HCT116 (cell line): Measurements from ENCODE around the gene DNAH9. TPM values are rescaled to one million over a fixed set of nuclear protein-coding genes. Genes with fewer than 3 reads are reported as not detected.

Experiments used
- ATAC-seq: fragments of 200-7000 bp; cut with Tn5 transposase; 2 replicates; pipeline ENCODE4 v1.9.1; 2020; ENCODE audit warnings: mild to moderate bottlenecking, moderate library complexity
- BruUV-seq: library from RNA; stranded (reverse); fragments of 400-500 nt; replicated peaks from 2 replicates; lab custom pipeline; 2021; lab: Mats Ljungman, UMichigan
- CTCF ChIA-PET: fragments of 300-600 bp; sonication (Branson Sonifier 250); formaldehyde crosslinking; loops from one replicate; lab custom pipeline; 2021; ENCODE audit warnings: antibody characterized with exemption; lab: Charles Lee
- POLR2A ChIA-PET: fragments of 300-600, 350-600 bp; sonication (Branson Sonifier 250); formaldehyde crosslinking; loops from one replicate; lab custom pipeline; 2021; ENCODE audit warnings: antibody characterized with exemption; lab: Charles Lee
- RAD21 ChIA-PET, 2 experiments: fragments of 300-600 bp; sonication (Branson Sonifier 250); formaldehyde crosslinking; loops; one replicate each; lab custom pipeline; 2023; ENCODE audit warnings: low total read pairs in 2 of 2; ENCODE audit not compliant: uncharacterized antibody in 2 of 2, unreplicated experiment in 2 of 2, low non-redundant PET in 1 of 2; lab: Charles Lee
- DNase-seq: peaks from one replicate; pipeline ENCODE4 v3.0.0-alpha.2; 2010; ENCODE audit warnings: low read depth, low spot score
- H2AFZ ChIP-seq: fragments of 200-600 bp; shearing (Covaris generic), sonication (generic); 2 replicates; pipeline ENCODE4 v1.6.1; 2017; ENCODE audit warnings: low read depth, mixed run types, mixed read lengths, antibody characterized with exemption, low read length; ENCODE audit not compliant: poor library complexity, severe bottlenecking
- H3K27ac ChIP-seq: 2 replicates; pipeline ENCODE4 v1.5.1; 2012; ENCODE audit warnings: low read depth, low read length
- H3K27me3 ChIP-seq: fragments of 200-600 bp; sonication (generic); 2 replicates; pipeline ENCODE4 v1.6.1; 2016; ENCODE audit warnings: mixed run types, low read length, mixed read lengths; ENCODE audit not compliant: insufficient read depth
- H3K36me3 ChIP-seq, 2 experiments: fragments of 200-500 bp in 1 of 2; fragments of 200-600 bp in 1 of 2; sonication (Bioruptor generic) in 1 of 2; sonication (generic) in 1 of 2; 2 replicates each; pipeline versions ENCODE4 v1.5.1 to v1.6.1; 2014 to 2016; ENCODE audit warnings: low read length in 2 of 2, inconsistent platforms in 1 of 2, mixed read lengths in 1 of 2, mixed run types in 1 of 2; ENCODE audit not compliant: insufficient read depth in 2 of 2, control insufficient read depth in 1 of 2
- H3K4me1 ChIP-seq, 2 experiments: fragments of 200-600 bp in 1 of 2; sonication (generic) in 1 of 2; 2 replicates each; pipeline versions ENCODE4 v1.5.1 to v1.6.1; 2012 to 2017; ENCODE audit warnings: low read length in 2 of 2, inconsistent platforms in 1 of 2, mild to moderate bottlenecking in 1 of 2, mixed read lengths in 1 of 2, mixed run types in 1 of 2, moderate library complexity in 1 of 2; ENCODE audit not compliant: insufficient read depth in 2 of 2, control insufficient read depth in 1 of 2
- H3K4me2 ChIP-seq: fragments of 200-600 bp; sonication (generic); 2 replicates; pipeline ENCODE4 v1.6.1; 2017; ENCODE audit warnings: mixed run types, low read length, mixed read lengths
- H3K4me3 ChIP-seq, 2 experiments: fragments of 200-600 bp in 1 of 2; sonication (generic) in 1 of 2; replicated peaks in 1 of 2; 2 replicates each; pipeline ENCODE4 v1.5.1; 2011 to 2016; ENCODE audit warnings: low read length in 2 of 2, control low read depth in 1 of 2, low read depth in 1 of 2, mild to moderate bottlenecking in 1 of 2, mixed read lengths in 1 of 2, mixed run types in 1 of 2
- H3K79me2 ChIP-seq: fragments of 200-600 bp; sonication (generic); 2 replicates; pipeline ENCODE4 v1.6.1; 2017; ENCODE audit warnings: mild to moderate bottlenecking, mixed run types, low read length, moderate library complexity, mixed read lengths; ENCODE audit not compliant: insufficient read depth
- H3K9ac ChIP-seq: fragments of 200-600 bp; sonication (generic); 2 replicates; pipeline ENCODE4 v1.6.1; 2016; ENCODE audit warnings: low read length, mixed read lengths
- H3K9me2 ChIP-seq: fragments of 200-600 bp; sonication (generic), shearing (Covaris generic); 2 replicates; pipeline ENCODE4 v1.6.1; 2017; ENCODE audit warnings: mixed run types, mild to moderate bottlenecking, moderate library complexity; ENCODE audit not compliant: insufficient read depth
- H3K9me3 ChIP-seq, 2 experiments: fragments of 200-500 bp in 1 of 2; fragments of 200-600 bp in 1 of 2; sonication (Bioruptor generic) in 1 of 2; sonication (generic) in 1 of 2; 2 replicates each; pipeline ENCODE4 v1.6.1; 2014 to 2017; ENCODE audit warnings: low read length in 2 of 2, mixed read lengths in 2 of 2, inconsistent platforms in 1 of 2, low read depth in 1 of 2, mild to moderate bottlenecking in 1 of 2, mixed run types in 1 of 2, moderate library complexity in 1 of 2; ENCODE audit not compliant: control insufficient read depth in 1 of 2, insufficient read depth in 1 of 2
- H4K20me1 ChIP-seq: fragments of 200-600 bp; sonication (generic), shearing (Covaris generic); 2 replicates; pipeline ENCODE4 v1.6.1; 2017; ENCODE audit warnings: mixed run types, mild to moderate bottlenecking, moderate library complexity; ENCODE audit not compliant: insufficient read depth
- CBX3 ChIP-seq: IDR thresholded peaks from 2 replicates; pipeline ENCODE4 v1.6.1; 2012; ENCODE audit warnings: low read depth
- EZH2 ChIP-seq: fragments of 200-600 bp; sonication (generic); IDR thresholded peaks from 2 replicates; pipeline ENCODE4 v1.6.1; 2017; ENCODE audit warnings: antibody characterized with exemption, mixed run types
- EZH2phosphoT487 ChIP-seq: fragments of 200-600 bp; IDR thresholded peaks from 2 replicates; pipeline ENCODE4 v1.6.1; 2018; ENCODE audit warnings: antibody characterized with exemption, borderline replicate concordance
- JUND ChIP-seq: IDR thresholded peaks from 2 replicates; pipeline ENCODE4 v1.6.1; 2012
- POLR2AphosphoS5 ChIP-seq: IDR thresholded peaks from 2 replicates; pipeline ENCODE4 v1.6.1; 2011; ENCODE audit warnings: mild to moderate bottlenecking, low read depth, low read length, moderate library complexity
- RAD21 ChIP-seq: IDR thresholded peaks from 2 replicates; pipeline ENCODE4 v1.6.1; 2012; ENCODE audit warnings: low read depth, mild to moderate bottlenecking
- SP1 ChIP-seq: IDR thresholded peaks from 2 replicates; pipeline ENCODE4 v1.6.1; 2012; ENCODE audit warnings: low read depth
- SRF ChIP-seq: IDR thresholded peaks from 2 replicates; pipeline ENCODE4 v1.6.1; 2012; ENCODE audit warnings: low read depth
- TCF7L2 ChIP-seq: IDR thresholded peaks from 2 replicates; pipeline ENCODE4 v1.7.0; 2011; ENCODE audit warnings: borderline replicate concordance, inconsistent platforms; ENCODE audit not compliant: insufficient read depth, insufficient read length; ENCODE audit errors: extremely low read depth
- YY1 ChIP-seq: IDR thresholded peaks from 2 replicates; pipeline ENCODE4 v1.6.1; 2011; ENCODE audit warnings: low read length, low read depth, moderate library complexity, mild to moderate bottlenecking; ENCODE audit not compliant: insufficient replicate concordance; ENCODE audit errors: extremely low read depth
- ZFX ChIP-seq: fragments of 450-650 bp; IDR thresholded peaks from 2 replicates; pipeline ENCODE4 v1.6.1; 2017
- intact Hi-C: fragments of 100-400 bp; cut with micrococcal nuclease; formaldehyde crosslinking; loops from 2 replicates; pipeline ENCODE4 v1.10.0; 2022
- total RNA-seq: library from RNA; stranded (reverse); gene quantifications from one replicate; pipeline ENCODE4 v1.2.1, GENCODE V29; 2021; ENCODE audit not compliant: unreplicated experiment
- TF ChIP-seq, protein P1 (sequence below): IDR thresholded peaks from 2 replicates; pipeline ENCODE4 v1.6.1; 2012
- TF ChIP-seq, protein P2 (sequence below): IDR thresholded peaks from 2 replicates; pipeline ENCODE4 v1.6.1; 2012
- TF ChIP-seq, protein P3 (sequence below): IDR thresholded peaks from 2 replicates; pipeline ENCODE4 v1.6.1; 2012; ENCODE audit warnings: low read depth
- TF ChIP-seq, protein P4 (sequence below), 3 experiments: fragments of 200-600 bp in 1 of 3; sonication (generic) in 1 of 3; IDR thresholded peaks in 2 of 3; conservative IDR thresholded peaks in 1 of 3; 2 replicates each; pipeline ENCODE4 v1.5.1; 2012 to 2017; ENCODE audit warnings: low read depth in 2 of 3, low read length in 2 of 3, antibody characterized with exemption in 1 of 3, borderline replicate concordance in 1 of 3, control low read depth in 1 of 3, mild to moderate bottlenecking in 1 of 3, mixed read lengths in 1 of 3, mixed run types in 1 of 3, moderate library complexity in 1 of 3; ENCODE audit not compliant: insufficient read depth in 1 of 3

Gene DNAH9
- total RNA-seq, 1 experiment from 2014 or later, result not detected

DNA sequence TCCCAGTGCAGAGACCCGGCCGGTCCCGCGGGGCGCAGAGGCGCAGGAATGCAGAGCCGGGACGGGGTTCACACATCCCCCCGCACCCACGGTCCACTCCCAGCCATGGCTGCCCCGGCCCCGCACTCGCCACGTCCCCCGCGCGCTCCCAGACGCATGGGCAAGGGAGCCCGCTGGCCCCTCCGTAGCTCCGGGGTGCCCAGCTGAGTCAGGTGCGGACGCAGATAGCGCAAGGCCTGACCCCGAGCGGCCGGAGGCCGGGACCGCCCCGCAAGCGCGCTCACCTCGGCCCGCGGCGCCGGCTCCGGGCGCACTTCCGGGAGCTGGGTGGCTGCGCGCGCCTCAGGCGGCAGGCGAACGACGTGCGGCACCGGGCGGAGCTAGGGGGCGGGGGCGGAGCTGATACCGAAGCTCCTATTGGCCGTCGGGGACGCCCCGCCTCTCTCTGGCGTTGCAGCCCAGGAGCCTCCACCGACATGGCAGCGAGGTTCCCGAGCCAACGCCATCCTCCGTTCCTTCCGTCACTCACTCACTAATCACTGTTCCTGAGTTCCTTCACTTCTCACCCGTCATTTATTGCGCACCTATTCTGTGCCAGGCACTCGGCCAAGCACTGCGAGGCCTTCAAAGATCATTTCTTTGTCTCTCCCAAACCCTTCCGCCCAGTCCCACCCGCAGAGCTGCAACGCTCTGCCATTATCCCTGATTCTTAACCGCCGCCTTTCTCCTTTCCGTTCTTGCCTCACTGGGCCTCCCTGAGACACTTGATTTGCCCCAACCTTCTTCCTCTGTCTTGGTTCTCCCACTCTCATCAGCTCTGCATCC is 399.1 kb downstream of the DNAH9 start, which contains the start of gene ZNF18 (continued):
- TF ChIP-seq, protein P1, sequence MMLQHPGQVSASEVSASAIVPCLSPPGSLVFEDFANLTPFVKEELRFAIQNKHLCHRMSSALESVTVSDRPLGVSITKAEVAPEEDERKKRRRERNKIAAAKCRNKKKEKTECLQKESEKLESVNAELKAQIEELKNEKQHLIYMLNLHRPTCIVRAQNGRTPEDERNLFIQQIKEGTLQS, result no peak
- TF ChIP-seq SP1 (peak; percentile 25; the same call in 1 of the 2 replicates), RAD21 (no peak), SRF (no peak; the same call in 1 of the 2 replicates)
- TF ChIP-seq, protein P2, sequence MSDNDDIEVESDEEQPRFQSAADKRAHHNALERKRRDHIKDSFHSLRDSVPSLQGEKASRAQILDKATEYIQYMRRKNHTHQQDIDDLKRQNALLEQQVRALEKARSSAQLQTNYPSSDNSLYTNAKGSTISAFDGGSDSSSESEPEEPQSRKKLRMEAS, result peak; percentile 46

DNA sequence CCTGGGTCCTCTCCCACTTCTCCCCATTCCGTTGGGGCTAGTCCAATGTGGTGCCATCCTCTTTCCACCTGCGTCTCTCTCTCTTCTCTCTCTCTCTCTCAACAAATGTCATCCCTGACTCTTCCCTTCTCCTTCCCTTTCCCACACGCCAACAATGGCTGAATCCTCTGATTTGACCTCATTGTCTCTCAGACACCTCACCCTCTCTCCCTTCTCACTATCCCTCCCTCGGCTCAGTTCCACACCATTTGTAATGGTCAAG is 399.6 kb downstream of the DNAH9 start:
- no peak for DNase-seq
- Histone ChIP-seq H3K9me3 (no peaks in the 10 kb centered on the region), H3K9me2 (no peaks in the 10 kb centered on the region), H3K4me1 (peaks cover 0 to 6% of the 10 kb centered on the region in 2 experiments; a peak in 2 of 4 replicates), H4K20me1 (no peaks in the 10 kb centered on the region), H2AFZ (no peak overlapping the region), H3K36me3 (no peaks in the 10 kb centered on the region), H3K4me2 (peak overlapping the region; percentile 95), H3K4me3 (peak overlapping the region; percentile 40 to 86), H3K27me3 (no peaks in the 10 kb centered on the region), H3K79me2 (peaks cover 3% of the 10 kb centered on the region; the same call in 1 of the 2 replicates), H3K9ac (no peak overlapping the region), H3K27ac (peak overlapping the region; percentile 50)
- CTCF ChIA-PET, result interaction anchor here (0.8 to 1.2 kb wide), 5 partner anchors 11 to 1122 kb away, joined by 3 to 4 read pairs (median 3); no protein-coding TSS in a partner anchor
- intact Hi-C loops, result loop anchor here (2.0 kb wide), 1 partner anchor 23 kb away; the partner anchor contains the start of gene MAP2K4
- no TSS peak for BruUV-seq
- POLR2A ChIA-PET, result interaction anchor here (1.0 to 2.3 kb wide), 7 partner anchors 11 to 99 kb away, joined by 3 to 19 read pairs (median 4); partner anchors contain the start of gene MAP2K4
- RAD21 ChIA-PET, result no interaction called here
- no peak for ATAC-seq
- TF ChIP-seq JUND (no peak), YY1 (no peak), TCF7L2 (no peak), EZH2phosphoT487 (no peak), POLR2AphosphoS5 (no peak), CBX3 (no peak), ZFX (no peak), EZH2 (no peak), RAD21 (no peak)
- TF ChIP-seq, protein P3, sequence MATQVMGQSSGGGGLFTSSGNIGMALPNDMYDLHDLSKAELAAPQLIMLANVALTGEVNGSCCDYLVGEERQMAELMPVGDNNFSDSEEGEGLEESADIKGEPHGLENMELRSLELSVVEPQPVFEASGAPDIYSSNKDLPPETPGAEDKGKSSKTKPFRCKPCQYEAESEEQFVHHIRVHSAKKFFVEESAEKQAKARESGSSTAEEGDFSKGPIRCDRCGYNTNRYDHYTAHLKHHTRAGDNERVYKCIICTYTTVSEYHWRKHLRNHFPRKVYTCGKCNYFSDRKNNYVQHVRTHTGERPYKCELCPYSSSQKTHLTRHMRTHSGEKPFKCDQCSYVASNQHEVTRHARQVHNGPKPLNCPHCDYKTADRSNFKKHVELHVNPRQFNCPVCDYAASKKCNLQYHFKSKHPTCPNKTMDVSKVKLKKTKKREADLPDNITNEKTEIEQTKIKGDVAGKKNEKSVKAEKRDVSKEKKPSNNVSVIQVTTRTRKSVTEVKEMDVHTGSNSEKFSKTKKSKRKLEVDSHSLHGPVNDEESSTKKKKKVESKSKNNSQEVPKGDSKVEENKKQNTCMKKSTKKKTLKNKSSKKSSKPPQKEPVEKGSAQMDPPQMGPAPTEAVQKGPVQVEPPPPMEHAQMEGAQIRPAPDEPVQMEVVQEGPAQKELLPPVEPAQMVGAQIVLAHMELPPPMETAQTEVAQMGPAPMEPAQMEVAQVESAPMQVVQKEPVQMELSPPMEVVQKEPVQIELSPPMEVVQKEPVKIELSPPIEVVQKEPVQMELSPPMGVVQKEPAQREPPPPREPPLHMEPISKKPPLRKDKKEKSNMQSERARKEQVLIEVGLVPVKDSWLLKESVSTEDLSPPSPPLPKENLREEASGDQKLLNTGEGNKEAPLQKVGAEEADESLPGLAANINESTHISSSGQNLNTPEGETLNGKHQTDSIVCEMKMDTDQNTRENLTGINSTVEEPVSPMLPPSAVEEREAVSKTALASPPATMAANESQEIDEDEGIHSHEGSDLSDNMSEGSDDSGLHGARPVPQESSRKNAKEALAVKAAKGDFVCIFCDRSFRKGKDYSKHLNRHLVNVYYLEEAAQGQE, result no peak
- TF ChIP-seq, protein P2, result no peak
- TF ChIP-seq, protein P4, sequence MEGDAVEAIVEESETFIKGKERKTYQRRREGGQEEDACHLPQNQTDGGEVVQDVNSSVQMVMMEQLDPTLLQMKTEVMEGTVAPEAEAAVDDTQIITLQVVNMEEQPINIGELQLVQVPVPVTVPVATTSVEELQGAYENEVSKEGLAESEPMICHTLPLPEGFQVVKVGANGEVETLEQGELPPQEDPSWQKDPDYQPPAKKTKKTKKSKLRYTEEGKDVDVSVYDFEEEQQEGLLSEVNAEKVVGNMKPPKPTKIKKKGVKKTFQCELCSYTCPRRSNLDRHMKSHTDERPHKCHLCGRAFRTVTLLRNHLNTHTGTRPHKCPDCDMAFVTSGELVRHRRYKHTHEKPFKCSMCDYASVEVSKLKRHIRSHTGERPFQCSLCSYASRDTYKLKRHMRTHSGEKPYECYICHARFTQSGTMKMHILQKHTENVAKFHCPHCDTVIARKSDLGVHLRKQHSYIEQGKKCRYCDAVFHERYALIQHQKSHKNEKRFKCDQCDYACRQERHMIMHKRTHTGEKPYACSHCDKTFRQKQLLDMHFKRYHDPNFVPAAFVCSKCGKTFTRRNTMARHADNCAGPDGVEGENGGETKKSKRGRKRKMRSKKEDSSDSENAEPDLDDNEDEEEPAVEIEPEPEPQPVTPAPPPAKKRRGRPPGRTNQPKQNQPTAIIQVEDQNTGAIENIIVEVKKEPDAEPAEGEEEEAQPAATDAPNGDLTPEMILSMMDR (IDR thresholded peaks at IDR 0.05 in 2 of 3, conservative IDR thresholded peaks at IDR 0.05 in 1 of 3; ENCODE audit: borderline replicate concordance in 1 of 3, insufficient read depth in 1 of 3, low read depth in 2 of 3, low read length in 2 of 3), result no peak
